HPDE6-E6E7 (cell line): ENCODE measurements around the gene SCN4B.

Experiments
- DNase-seq: peaks from one replicate; pipeline ENCODE4 v3.0.0; 2011; ENCODE audit warnings: missing footprints; ENCODE audit errors: extremely low spot score

The SCN4B gene

GRCh38 chr11:118129471-118130172, 23.0 kb downstream of the SCN4B start:
- no peak for DNase-seq

GRCh38 chr11:118128721-118129470, 23.7 kb downstream of the SCN4B start:
- no peak for DNase-seq

GRCh38 chr11:118128310-118128709, 24.3 kb downstream of the SCN4B start:
- no peak for DNase-seq

- no peak for DNase-seq
Measured at GRCh38 chr11:118126082-118126838, 26.4 kb downstream of the SCN4B start.

- DNase-seq: no peak
Measured at GRCh38 chr11:118124929-118125535, 27.6 kb downstream of the SCN4B start.

GRCh38 chr11:118120793-118121192, 31.8 kb downstream of the SCN4B start:
- no peak for DNase-seq

- DNase-seq: no peak
Measured at GRCh38 chr11:118117790-118118601, 34.6 kb downstream of the SCN4B start.

- no peak for DNase-seq
Measured at GRCh38 chr11:118115048-118115447, 37.6 kb downstream of the SCN4B start.

- no peak for DNase-seq
Measured at GRCh38 chr11:118114266-118114665, 38.4 kb downstream of the SCN4B start.

GRCh38 chr11:118112711-118113430, 39.8 kb downstream of the SCN4B start:
- DNase-seq: no peak

- DNase-seq: no peak
Measured at GRCh38 chr11:118111744-118112035, 40.9 kb downstream of the SCN4B start.

GRCh38 chr11:118111019-118111743, 41.4 kb downstream of the SCN4B start:
- no peak for DNase-seq

- no peak for DNase-seq
Measured at GRCh38 chr11:118109231-118109630, 43.4 kb downstream of the SCN4B start.

GRCh38 chr11:118108513-118108912, 44.1 kb downstream of the SCN4B start:
- no peak for DNase-seq

- no peak for DNase-seq
Measured at GRCh38 chr11:118106789-118107335, 45.8 kb downstream of the SCN4B start.

GRCh38 chr11:118105657-118106305, 46.8 kb downstream of the SCN4B start:
- no peak for DNase-seq

GRCh38 chr11:118104491-118104890, 48.1 kb downstream of the SCN4B start:
- DNase-seq: no peak

- no peak for DNase-seq
Measured at GRCh38 chr11:118102721-118103261, 49.8 kb downstream of the SCN4B start.

GRCh38 chr11:118100691-118101232, 51.9 kb downstream of the SCN4B start:
- no peak for DNase-seq
